ENCODE measurements around the gene HOXC6. TPM values are rescaled to one million over a fixed set of nuclear protein-coding genes. Genes with fewer than 3 reads are reported as not detected.

HOXC6 gene
- total RNA-seq, 1 experiment from 2014 or later: not detected

DNA sequence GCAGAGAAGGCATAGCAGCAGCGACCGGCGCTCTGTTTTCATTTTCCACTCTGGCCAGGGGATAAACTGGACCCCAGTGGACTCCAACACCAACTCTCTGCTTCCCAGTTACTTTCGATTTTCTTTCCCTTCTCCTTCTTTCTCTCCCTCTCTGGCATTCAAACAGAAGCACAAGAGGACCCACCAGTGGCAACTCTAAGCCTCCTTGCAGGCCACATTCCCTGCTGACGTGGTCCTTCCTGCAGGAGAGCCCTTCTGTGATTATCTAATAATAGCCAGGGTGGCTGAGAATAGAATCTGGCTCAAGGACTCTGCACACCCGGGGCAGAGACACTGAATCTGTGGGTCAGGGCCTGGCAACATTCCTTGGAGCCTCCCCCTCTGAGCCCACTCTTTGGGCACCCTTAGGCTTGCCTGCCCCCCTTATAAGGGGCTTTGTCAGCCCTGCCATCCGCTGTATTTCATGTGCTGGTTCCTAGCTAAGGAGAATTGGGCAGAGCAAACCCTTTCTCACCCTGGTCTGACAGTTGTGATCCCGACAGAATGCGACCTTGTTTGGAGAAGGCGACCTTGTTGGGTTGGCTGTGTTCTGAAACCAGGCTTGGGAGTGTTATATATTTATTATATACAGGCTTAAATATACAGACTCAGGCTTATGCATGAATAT, 8.2 kb upstream of the HOXC6 start (continued):
- TF ChIP-seq, protein P1, sequence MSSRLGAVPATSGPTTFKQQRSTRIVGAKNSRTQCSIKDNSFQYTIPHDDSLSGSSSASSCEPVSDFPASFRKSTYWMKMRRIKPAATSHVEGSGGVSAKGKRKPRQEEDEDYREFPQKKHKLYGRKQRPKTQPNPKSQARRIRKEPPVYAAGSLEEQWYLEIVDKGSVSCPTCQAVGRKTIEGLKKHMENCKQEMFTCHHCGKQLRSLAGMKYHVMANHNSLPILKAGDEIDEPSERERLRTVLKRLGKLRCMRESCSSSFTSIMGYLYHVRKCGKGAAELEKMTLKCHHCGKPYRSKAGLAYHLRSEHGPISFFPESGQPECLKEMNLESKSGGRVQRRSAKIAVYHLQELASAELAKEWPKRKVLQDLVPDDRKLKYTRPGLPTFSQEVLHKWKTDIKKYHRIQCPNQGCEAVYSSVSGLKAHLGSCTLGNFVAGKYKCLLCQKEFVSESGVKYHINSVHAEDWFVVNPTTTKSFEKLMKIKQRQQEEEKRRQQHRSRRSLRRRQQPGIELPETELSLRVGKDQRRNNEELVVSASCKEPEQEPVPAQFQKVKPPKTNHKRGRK (CRISPR knock-in tag; IDR thresholded peaks at IDR 0.05; ENCODE audit: borderline replicate concordance): no peak
- TF ChIP-seq, protein P2, sequence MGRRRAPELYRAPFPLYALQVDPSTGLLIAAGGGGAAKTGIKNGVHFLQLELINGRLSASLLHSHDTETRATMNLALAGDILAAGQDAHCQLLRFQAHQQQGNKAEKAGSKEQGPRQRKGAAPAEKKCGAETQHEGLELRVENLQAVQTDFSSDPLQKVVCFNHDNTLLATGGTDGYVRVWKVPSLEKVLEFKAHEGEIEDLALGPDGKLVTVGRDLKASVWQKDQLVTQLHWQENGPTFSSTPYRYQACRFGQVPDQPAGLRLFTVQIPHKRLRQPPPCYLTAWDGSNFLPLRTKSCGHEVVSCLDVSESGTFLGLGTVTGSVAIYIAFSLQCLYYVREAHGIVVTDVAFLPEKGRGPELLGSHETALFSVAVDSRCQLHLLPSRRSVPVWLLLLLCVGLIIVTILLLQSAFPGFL (CRISPR knock-in tag; IDR thresholded peaks at IDR 0.05; ENCODE audit: borderline replicate concordance): no peak

GRCh38 chr12:54020591-54021405, 7.4 kb upstream of the HOXC6 start:
- ATAC-seq: no peak
- Mint-ChIP-seq H3K36me3 (no peaks in the 10 kb centered on the region; the same call in 1 of the 2 replicates), H3K27me3 (ENCODE audit: low read depth) (peaks cover 99% of the 10 kb centered on the region), H3K4me1 (peaks cover 25% of the 10 kb centered on the region), H3K27ac (no peak overlapping the region), H3K4me3 (no peak overlapping the region), H3K9me3 (no peaks in the 10 kb centered on the region)
- DNase-seq (ENCODE audit: low spot score): no peak
- CTCF ChIA-PET: interaction anchor here (0.6 to 2.1 kb wide), 9 partner anchors 11 to 187 kb away, joined by 3 to 9 read pairs (median 6); partner anchors contain the start of genes HOXC10, HOXC11 and HOXC8
- POLR2A ChIA-PET: no interaction called here
- no peak for TF ChIP-seq JUN (CRISPR knock-in tag; IDR thresholded peaks at IDR 0.05)
- TF ChIP-seq, protein P1 (CRISPR knock-in tag; IDR thresholded peaks at IDR 0.05; ENCODE audit: borderline replicate concordance): no peak
- no peak for TF ChIP-seq MLX (CRISPR knock-in tag; IDR thresholded peaks at IDR 0.05)
- no peak for TF ChIP-seq SMAD3 (CRISPR knock-in tag; IDR thresholded peaks at IDR 0.05; ENCODE audit: borderline replicate concordance)
- TF ChIP-seq USF1 (CRISPR knock-in tag; IDR thresholded peaks at IDR 0.05): no peak
- TF ChIP-seq NR1H2 (CRISPR knock-in tag; IDR thresholded peaks at IDR 0.05): no peak
- TF ChIP-seq, protein P3, sequence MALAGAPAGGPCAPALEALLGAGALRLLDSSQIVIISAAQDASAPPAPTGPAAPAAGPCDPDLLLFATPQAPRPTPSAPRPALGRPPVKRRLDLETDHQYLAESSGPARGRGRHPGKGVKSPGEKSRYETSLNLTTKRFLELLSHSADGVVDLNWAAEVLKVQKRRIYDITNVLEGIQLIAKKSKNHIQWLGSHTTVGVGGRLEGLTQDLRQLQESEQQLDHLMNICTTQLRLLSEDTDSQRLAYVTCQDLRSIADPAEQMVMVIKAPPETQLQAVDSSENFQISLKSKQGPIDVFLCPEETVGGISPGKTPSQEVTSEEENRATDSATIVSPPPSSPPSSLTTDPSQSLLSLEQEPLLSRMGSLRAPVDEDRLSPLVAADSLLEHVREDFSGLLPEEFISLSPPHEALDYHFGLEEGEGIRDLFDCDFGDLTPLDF (CRISPR knock-in tag; IDR thresholded peaks at IDR 0.05): no peak
- TF ChIP-seq ELF4 (CRISPR knock-in tag; IDR thresholded peaks at IDR 0.05; ENCODE audit: low read depth): no peak
- no peak for TF ChIP-seq HMGXB4 (CRISPR knock-in tag; IDR thresholded peaks at IDR 0.05)
- TF ChIP-seq ZNF423 (CRISPR knock-in tag; IDR thresholded peaks at IDR 0.05): no peak
- no peak for TF ChIP-seq ATF1 (CRISPR knock-in tag; IDR thresholded peaks at IDR 0.05)
- TF ChIP-seq, protein P4, sequence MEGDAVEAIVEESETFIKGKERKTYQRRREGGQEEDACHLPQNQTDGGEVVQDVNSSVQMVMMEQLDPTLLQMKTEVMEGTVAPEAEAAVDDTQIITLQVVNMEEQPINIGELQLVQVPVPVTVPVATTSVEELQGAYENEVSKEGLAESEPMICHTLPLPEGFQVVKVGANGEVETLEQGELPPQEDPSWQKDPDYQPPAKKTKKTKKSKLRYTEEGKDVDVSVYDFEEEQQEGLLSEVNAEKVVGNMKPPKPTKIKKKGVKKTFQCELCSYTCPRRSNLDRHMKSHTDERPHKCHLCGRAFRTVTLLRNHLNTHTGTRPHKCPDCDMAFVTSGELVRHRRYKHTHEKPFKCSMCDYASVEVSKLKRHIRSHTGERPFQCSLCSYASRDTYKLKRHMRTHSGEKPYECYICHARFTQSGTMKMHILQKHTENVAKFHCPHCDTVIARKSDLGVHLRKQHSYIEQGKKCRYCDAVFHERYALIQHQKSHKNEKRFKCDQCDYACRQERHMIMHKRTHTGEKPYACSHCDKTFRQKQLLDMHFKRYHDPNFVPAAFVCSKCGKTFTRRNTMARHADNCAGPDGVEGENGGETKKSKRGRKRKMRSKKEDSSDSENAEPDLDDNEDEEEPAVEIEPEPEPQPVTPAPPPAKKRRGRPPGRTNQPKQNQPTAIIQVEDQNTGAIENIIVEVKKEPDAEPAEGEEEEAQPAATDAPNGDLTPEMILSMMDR (IDR thresholded peaks at IDR 0.05): no peak
- no peak for TF ChIP-seq E2F5 (CRISPR knock-in tag; IDR thresholded peaks at IDR 0.05)
- TF ChIP-seq RELA (CRISPR knock-in tag; IDR thresholded peaks at IDR 0.05; ENCODE audit: borderline replicate concordance): no peak
- no peak for TF ChIP-seq TEAD1 (CRISPR knock-in tag; IDR thresholded peaks at IDR 0.05)
- no peak for TF ChIP-seq ETV6 (CRISPR knock-in tag; IDR thresholded peaks at IDR 0.05)
- TF ChIP-seq STAT6 (CRISPR knock-in tag; conservative IDR thresholded peaks at IDR 0.05; ENCODE audit: low read depth): no peak

Measured in WTC11 (cell line).